ENCODE data around the gene FBXW4. TPM values are rescaled to one million over a fixed set of nuclear protein-coding genes. Genes with fewer than 3 reads are reported as not detected.

The FBXW4 gene
- total and polyA plus RNA-seq, 12 donors: 34.4 to 81.7 (median 58.0) TPM

GRCh38 chr10:101695404-101695890 lies 477 bp upstream of the FBXW4 start:
- 65 to 82% (median 69%) methylated on average over 6 to 10 of the region's 10 CpGs for WGBS, 4 donors
- intact Hi-C loops (cut with DNase I): no loop called here
- TF ChIP-seq, protein P1, sequence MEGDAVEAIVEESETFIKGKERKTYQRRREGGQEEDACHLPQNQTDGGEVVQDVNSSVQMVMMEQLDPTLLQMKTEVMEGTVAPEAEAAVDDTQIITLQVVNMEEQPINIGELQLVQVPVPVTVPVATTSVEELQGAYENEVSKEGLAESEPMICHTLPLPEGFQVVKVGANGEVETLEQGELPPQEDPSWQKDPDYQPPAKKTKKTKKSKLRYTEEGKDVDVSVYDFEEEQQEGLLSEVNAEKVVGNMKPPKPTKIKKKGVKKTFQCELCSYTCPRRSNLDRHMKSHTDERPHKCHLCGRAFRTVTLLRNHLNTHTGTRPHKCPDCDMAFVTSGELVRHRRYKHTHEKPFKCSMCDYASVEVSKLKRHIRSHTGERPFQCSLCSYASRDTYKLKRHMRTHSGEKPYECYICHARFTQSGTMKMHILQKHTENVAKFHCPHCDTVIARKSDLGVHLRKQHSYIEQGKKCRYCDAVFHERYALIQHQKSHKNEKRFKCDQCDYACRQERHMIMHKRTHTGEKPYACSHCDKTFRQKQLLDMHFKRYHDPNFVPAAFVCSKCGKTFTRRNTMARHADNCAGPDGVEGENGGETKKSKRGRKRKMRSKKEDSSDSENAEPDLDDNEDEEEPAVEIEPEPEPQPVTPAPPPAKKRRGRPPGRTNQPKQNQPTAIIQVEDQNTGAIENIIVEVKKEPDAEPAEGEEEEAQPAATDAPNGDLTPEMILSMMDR (IDR thresholded peaks at IDR 0.05): no peak
- no peak for TF ChIP-seq POLR2A (IDR thresholded peaks at IDR 0.05)
- Histone ChIP-seq H3K9me3 (replicated peaks in 1 of 3) (no peaks in the 10 kb centered on the region), H3K27me3 (no peaks in the 10 kb centered on the region), H3K27ac (peak overlapping the region in 3 of 5 donors; percentile 97 to 98 (median 97)), H3K4me1 (replicated peaks in 1 of 2) (peaks cover 13 to 41% of the 10 kb centered on the region in 2 donors), H3K36me3 (replicated peaks in 1 of 2) (no peaks in the 10 kb centered on the region), H3K4me3 (peak overlapping the region in 2 of 4 donors; percentile 72)
- DNase-seq: no peak

GRCh38 chr10:101693978-101694673 lies 844 bp downstream of the FBXW4 start:
- TF ChIP-seq, protein P1 (IDR thresholded peaks at IDR 0.05): peak in 1 of 6 experiments; percentile 1
- peak in 1 of 2 donors; percentile 80 for TF ChIP-seq POLR2A (IDR thresholded peaks at IDR 0.05)
- peaks cover 13 to 50% of the 10 kb centered on the region in 2 donors for H3K4me1 ChIP-seq (replicated peaks in 1 of 2)
- H3K4me3 ChIP-seq: peak overlapping the region; percentile 20 to 79 (median 72)
- WGBS, 4 donors: 0 to 1% (median 1%) methylated on average over 18 to 63 of the region's 63 CpGs
- H3K36me3 ChIP-seq (replicated peaks in 1 of 2): no peaks in the 10 kb centered on the region
- H3K9me3 ChIP-seq (replicated peaks in 1 of 3): no peaks in the 10 kb centered on the region
- H3K27me3 ChIP-seq: no peaks in the 10 kb centered on the region
- H3K27ac ChIP-seq: peak overlapping the region; percentile 80 to 98 (median 97)
- intact Hi-C loops (cut with DNase I): no loop called here
- peak; percentile 54 to 79 (median 68) for DNase-seq

- H3K4me3 ChIP-seq: peak overlapping the region in 3 of 4 donors; percentile 20 to 72 (median 72)
- H3K27me3 ChIP-seq: no peaks in the 10 kb centered on the region
- intact Hi-C loops (cut with DNase I): no loop called here
- no peaks in the 10 kb centered on the region for H3K36me3 ChIP-seq (replicated peaks in 1 of 2)
- H3K9me3 ChIP-seq (replicated peaks in 1 of 3): no peaks in the 10 kb centered on the region
- TF ChIP-seq, protein P1 (IDR thresholded peaks at IDR 0.05): no peak
- no peak for TF ChIP-seq POLR2A (IDR thresholded peaks at IDR 0.05)
- H3K27ac ChIP-seq: peak overlapping the region; percentile 80 to 98 (median 97)
- peaks cover 13 to 50% of the 10 kb centered on the region in 2 donors for H3K4me1 ChIP-seq (replicated peaks in 1 of 2)
- 0 to 2% (median 2%) methylated on average over 4 of the region's 4 CpGs for whole genome bisulfite sequencing, 4 donors
- DNase-seq: peak in 4 of 7 donors; percentile 16 to 34 (median 23)
These were observed 1.4 kb downstream of the FBXW4 start for GRCh38 chr10:101693651-101693977.

DNA sequence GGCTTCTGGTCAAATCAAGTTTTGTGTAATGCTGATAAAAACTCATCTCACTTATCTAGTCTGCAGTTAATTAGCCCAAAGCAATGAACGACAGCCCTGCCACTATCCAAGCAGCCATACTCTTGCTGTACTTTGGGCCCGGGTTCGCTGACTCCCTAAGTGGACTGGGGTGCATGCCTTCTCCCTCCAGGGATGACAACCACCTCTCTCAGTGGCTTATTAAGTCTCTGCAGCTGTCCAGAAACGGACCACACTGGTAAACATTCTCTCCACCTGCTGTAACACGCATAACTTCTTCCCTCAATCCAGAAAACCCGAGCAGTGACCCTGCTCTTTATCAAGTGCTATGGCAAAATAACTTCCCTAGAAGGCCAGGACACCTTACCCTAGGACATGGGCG lies 3.9 kb downstream of the FBXW4 start:
- H3K9me3 ChIP-seq (replicated peaks in 1 of 3): no peaks in the 10 kb centered on the region
- DNase-seq: no peak
- H3K4me3 ChIP-seq: no peak overlapping the region
- peaks cover 13 to 49% of the 10 kb centered on the region in 2 donors for H3K4me1 ChIP-seq (replicated peaks in 1 of 2)
- intact Hi-C loops (cut with DNase I): no loop called here
- H3K27ac ChIP-seq: no peak overlapping the region
- 71 to 82% (median 79%) methylated on average over 7 of the region's 7 CpGs for WGBS, 4 donors
- TF ChIP-seq, protein P1 (IDR thresholded peaks at IDR 0.05): no peak
- no peaks in the 10 kb centered on the region for H3K36me3 ChIP-seq (replicated peaks in 1 of 2)
- H3K27me3 ChIP-seq: no peaks in the 10 kb centered on the region
